Anterior cingulate cortex (tissue), 58 donors: ENCODE results near the gene EDA.
A peak's percentile ranks its signal among the peaks of the same experiment; 100 is the strongest.

Experiments
- DNase-seq, 58 donors: peaks; one replicate each; lab custom pipeline; 2025; lab: John Stamatoyannopoulos, UW

Gene EDA

DNA sequence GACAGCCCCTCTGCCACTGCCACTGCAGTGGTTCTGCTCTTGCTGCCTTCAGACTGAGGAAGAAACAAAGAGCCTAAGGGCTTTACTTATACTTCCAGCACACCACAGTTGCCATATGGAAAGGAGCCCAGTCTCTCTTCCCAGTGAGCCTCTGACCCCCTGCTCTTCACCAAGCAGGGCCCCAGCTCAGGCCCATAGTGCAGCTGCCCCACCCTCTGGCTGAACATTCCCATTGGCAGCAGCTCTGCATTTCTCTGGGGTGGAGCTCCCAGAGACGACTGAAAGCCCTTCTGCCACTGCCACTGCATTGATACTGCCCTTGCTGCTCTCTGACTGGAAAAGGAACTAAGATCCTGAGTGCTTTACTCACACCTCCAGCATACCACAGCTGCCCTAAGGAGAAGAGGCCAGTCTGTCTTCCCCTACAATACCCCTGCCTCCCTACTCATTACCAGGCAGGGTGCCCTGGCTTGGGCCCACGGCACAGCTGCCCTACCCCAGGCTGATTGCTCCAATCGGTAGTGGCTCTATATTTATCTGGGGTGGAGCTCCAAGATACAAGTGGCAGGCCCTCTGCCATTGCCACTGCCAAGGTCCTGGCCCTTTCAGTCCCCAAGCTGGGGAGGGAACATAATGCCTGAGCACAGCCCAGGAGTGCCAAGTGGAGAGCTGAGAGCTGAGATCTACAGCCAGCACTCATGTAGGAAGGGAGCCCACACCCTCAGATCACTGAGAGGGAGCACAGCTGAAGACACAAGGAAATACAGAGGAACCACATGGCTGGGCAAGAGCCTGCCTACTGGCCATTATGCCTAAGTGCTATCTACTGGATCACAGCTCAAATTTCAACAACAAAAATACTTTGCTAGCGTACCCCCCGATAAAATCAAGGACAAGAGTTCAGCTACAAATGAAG, 397.8 kb downstream of the EDA start:
- no peak for DNase-seq

DNA sequence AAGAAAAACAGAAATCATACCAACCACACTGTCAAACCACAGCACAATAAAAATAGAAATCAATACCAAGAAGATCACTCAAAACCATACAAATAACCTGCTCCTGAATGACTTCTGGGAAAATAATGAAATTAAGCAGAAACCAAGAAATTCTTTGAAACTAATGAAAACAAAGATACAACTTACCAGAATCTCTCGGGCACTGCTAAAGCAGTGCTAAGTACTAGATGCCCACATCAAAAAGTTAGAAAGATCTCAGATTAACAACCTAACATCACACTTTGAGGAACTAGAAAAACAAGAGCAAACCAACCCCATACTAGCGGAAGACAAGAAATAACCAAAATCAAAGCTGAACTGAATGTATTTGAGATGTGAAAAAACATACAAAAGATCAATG, 400.6 kb downstream of the EDA start:
- no peak for DNase-seq

DNA sequence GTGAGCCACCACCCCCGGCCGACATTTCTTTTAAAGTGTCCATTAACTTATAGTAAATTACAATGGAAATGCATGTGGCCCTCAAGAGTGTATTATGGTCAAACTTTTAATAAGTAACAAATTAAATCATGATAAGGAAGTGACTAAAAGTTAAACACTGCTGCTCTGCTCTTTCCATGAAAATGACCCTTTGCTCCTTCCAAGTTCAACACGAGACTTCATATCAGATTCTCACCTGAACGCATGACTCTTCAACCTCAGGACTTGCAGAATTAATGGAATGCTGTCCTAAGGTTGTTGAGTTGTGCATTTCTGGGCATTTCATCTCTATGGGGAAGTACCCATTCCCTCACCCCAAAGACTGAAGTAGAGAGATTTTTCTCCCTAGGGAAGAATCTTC, 406.7 kb downstream of the EDA start:
- no peak for DNase-seq

DNA sequence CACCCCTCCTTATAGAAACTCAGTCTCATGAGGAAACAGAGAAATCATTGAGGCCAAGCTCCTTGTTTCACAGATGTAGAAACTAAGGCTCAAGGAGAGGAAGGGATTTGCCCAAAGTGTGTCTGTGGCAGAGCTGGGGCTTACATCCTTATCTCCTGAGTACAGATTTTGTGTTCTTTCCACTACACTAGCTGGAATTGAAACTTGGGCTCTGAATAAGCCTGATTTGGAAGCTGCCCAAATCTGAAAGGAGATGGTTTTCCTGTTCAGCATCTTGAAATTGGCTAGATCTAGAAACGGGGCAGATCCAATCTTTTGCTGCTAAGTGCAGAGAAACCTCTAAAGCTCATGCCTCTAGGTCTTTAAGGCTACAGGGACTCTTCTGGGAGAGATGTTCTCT, 409.6 kb downstream of the EDA start:
- DNase-seq = peak in 1 of 58 donors; percentile 1

DNA sequence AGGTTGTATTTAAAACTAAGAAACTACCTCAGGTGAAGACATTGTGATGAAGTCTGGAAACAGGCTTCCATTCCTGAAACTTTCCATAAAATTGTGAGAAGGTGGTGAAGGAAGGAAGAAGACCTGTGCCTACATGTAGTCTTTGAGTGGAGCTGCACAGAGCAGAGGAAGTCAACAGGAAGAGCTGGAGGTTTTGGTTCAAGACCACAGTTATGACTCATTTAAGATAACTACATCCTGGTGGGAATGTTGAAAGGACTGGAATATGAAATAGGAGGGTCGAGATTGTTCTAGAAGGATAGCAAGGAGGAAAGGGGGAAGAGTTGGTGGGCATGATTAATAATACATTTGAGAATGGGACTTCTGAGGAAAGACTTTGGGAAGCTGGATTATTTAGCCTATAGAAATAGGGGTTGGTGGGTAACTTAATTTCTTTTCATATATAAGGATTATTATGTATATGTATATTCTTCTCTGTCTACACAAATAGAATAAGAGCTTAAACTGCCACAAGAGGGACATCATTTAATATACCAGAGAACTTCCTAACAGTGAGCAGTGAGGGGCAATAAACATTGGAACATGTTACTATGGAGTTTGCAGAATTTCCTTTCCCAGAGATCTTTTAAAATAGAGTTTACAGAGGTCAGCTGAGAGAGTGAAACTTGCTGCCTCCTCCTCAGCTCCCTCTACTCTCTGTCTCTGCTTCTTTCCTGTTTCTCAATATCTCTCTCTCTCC, 410.4 kb downstream of the EDA start:
- DNase-seq = no peak

DNA sequence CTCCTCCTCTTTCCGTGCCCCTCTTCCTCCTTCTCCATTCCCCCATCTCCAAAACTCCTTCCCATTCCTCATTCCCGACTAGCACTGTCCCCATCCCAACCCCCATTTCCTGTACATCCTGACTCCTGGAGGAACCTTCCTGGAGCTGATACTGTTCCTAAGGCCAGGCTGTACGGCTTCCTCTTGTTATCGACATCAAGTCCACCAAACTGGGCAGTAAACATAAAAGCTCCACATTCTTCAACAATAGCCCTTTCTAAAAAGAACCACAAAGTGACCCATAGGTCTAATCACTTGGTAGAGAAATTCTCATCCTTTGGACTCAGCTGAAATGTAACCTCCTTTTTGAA, 410.9 kb downstream of the EDA start:
- no peak for DNase-seq

DNA sequence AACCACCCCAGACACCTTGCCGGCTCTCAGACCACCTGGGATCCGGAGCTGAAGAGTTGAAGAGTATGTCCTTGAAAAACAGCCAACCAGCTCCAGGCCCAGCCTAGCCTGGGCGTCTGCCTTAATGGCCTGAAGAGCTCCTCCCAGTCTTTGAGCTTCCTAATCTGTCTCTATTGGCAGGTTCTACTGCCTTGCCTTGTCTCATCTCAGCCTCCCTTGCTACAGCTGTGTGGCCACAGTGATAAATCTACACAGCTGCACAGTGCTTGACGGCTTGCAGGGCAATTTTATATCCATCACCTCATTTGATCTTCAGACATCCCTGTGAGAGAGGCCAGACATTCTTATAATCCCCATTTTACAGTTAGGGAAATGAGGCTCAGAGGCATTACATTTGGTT, 413.9 kb downstream of the EDA start:
- DNase-seq = no peak

DNA sequence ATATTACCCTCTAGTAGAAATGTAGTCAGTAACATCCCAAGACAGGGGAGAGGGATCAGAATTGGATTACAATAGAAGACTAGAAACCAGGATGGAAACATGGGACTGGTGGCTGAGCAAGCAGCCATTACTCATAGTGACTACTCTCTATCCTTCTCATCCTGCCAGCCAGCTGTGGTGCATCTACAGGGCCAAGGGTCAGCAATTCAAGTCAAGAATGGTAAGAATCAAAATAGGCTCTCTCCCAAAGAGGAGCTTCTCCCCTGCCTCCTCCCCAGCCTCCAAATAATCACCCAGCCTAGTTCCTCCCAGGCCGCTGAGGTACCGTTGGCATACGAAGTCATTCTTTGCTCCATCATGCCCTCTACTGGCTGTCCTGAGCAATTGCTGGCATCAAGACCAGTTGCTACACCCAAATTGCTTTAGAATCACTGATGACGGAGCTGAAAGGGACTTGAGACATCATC, 414.4 kb downstream of the EDA start:
- DNase-seq = peak in 29 of 58 donors; percentile 0 to 32 (median 5)

DNA sequence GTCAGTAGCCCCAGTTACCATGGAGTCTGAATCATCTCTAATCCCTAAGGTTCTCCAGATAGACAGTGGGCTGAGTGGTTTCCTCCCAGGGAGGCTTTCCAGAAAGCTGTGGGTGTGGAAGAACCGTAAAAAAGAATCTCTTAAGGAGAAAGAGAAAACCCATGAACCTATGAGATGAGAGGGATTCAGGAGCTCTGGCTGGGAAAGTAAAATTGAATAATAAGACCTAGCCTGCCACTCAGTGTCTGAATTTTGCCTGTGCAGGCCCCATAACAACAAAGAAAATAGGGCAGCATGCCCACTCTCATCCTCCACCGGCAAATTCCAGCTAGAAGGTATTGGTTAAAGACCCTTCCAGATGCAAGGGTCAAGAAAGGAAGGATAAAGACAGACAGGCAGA, 416.9 kb downstream of the EDA start:
- DNase-seq = no peak

DNA sequence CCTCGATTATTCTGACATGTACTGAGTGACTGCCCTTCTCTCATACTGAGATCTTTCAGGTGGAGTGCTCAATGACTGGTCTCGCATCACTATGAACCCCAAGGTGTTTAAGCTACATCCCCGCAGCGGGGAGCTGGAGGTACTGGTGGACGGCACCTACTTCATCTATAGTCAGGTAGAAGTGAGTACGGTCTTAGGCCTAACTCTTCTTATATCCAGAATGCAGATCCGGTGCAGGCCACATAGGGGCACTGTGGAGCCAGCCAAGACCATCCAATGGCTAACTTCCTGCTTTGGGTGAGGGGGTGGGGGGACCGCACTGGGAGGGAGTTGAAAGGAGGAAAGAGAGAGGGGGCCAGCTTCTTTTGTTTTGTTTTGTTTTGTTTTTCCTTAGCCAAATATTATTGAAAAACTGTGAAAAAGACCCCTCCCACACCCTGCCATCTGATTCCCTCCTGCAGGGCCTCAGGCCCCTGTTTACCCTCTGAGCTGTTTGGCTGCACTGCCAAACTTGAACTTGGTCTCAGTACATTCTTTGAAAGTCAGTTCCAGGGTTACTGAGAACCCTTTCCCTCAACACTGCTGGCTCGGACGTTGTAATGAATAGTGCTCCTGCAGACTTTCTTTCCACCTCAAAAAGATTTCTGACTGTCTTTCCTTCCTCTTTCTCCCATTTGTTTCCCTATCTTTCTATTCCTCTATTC, 417.6 kb downstream of the EDA start:
- DNase-seq = peak in 10 of 58 donors; percentile 0 to 24 (median 4)

DNA sequence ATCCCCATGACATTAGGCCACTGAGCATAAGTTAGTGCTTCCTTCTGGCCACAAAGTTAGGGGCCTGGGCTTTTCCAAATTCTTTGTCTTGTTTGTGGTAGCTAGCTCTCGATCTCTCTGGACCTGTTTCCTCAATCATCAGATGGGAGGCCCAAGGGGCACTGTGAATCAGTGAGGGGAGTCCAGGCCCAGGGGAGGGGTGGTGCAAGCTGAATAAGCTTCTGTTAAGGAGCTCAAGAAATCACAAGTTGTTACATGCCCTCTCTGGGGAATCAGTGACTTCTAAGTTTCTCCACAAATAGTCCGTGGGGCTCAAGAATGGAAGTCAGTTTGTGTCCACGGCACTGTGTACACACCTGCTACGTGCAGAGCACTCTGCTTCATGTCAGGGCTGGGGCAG, 418.7 kb downstream of the EDA start:
- DNase-seq = no peak

DNA sequence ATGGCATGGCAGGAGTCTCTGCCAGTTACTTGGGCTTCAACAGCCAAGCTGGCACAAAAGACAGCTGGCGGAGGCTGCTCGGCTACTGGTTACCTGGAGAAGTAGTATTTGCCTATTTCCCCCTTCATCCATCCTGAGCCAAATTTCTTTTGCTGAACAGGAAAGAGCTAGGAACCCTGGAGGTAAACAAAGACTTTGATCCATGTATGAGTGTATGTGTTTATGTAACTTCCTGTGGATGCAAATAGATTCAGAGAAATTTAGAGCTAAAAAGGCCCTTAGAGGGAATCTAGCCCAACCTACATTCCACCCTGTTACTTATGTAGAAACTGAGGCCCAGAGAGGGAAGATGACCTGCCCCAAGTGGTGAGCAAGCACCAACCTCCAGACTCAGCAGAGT, 422.6 kb downstream of the EDA start:
- no peak for DNase-seq

DNA sequence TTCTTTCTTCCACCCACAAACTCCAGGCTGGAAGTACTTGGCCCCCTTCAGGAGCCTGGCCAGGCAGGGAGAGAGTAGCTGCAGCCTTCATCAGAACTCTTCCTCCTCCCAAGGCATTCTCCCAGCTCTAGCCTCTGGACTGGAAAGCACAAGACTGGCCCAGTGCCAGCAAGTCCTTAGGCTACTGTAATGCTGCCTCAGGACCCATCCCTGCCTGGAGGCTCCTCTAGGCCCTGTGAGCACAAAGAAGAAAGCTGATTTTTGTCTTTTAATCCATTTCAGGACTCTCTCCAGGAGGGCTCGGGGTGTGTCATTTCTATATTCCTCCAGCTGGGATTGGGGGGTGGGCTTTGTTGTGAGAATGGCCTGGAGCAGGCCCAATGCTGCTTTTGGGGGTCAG, 423.0 kb downstream of the EDA start:
- no peak for DNase-seq

DNA sequence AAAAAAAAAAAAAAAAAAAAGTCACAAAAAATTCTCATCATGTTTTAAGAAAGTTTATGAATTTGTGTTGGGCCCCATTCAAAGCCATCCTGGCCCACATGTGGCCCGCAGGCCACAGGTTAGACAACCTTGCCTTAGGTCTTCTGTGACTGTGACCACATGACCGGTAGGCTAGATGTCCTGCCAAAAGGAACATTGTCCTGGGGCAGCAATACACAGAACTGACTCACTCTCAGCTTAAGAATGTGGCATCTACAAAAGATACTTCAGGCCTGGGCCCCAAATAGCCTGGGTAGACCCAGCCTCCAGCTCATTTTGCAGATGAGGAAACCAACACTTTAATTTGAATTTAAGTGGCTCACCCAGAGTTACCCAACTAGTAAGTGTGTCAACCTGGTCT, 423.8 kb downstream of the EDA start:
- no peak for DNase-seq

DNA sequence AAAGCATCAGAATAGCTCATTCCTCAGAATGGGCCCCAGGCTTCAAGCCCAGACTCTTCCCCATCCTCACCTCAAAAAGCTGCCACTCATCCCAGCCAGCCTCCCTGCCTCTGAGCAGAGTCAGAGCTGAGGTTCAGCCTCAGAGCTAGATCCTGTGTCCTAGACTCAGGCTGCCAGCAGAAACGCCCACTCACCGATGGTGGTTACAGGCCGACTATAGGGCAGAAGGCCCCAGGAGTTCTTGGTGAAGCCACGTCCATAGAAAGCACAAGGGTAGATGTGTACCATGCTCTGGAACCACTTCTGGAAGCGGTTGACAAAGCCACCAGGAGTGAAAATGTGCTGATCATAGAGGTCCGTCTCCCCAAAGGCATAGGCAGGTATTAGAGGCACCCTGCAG, 426.1 kb downstream of the EDA start:
- DNase-seq = no peak

DNA sequence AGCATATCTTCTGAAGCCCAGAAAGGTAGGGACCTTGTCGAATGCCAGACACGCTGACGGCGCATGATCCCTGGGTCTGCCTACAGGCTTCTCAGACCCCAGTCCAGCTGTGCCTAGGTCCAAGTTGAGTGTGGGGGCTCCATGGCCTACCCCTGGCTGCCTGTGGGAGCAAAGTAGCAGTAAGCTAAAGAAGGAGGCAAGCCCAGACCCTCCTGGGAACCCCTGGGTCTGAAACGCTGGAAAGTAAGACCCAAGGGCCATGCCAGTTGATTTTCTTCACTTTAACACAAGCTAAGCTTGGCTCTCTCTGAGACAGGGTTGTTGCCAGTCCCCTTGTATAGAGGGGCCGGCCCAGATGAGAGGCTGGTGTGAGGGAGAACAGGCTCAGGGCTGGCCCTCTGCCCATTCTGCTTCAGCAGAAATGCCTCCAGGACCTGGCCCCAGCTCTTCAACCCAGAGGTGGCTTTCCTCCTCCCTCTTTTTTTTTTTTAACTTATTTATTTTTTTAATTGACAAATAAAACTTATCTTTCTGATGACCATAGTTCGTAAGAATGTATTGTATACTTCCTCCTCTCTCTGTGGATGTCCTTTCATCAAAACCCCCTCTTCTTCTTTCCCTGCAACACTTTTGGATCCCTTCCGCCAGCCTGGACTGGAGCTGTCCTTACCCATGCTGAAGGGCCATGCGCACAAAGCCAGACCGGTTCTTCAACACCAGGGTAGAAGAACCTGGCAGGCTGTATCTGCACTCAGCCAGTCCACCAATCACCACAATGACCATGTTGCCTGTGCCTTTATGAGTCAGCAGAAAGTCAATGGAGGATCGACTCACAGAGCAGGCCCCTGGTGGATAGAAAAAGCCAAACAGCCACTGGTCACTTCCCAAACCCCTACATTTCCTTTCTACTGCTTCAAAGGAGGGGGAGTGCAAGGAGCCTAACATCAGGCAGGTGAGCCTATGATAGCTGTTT, 426.8 kb downstream of the EDA start:
- DNase-seq = no peak

DNA sequence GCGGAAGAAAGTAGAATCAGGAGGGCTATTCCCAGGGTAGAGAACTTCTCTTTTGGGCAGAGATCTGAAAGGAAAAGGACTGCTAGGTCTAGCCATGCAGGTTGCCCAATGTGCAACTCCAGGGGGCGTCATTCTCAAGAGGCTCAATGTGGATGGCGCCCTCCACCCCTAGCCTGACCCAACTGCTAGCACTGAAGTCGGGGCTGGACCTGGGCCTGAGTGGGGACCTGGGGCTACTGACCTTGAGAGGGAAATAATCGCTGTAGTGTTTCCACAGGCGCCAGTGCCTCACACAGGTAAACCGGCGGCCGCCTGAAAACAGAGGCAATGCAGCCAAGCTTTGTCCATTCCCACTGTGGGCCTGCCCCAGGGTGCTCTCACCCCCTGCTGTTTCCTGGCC, 427.8 kb downstream of the EDA start:
- DNase-seq = no peak

DNA sequence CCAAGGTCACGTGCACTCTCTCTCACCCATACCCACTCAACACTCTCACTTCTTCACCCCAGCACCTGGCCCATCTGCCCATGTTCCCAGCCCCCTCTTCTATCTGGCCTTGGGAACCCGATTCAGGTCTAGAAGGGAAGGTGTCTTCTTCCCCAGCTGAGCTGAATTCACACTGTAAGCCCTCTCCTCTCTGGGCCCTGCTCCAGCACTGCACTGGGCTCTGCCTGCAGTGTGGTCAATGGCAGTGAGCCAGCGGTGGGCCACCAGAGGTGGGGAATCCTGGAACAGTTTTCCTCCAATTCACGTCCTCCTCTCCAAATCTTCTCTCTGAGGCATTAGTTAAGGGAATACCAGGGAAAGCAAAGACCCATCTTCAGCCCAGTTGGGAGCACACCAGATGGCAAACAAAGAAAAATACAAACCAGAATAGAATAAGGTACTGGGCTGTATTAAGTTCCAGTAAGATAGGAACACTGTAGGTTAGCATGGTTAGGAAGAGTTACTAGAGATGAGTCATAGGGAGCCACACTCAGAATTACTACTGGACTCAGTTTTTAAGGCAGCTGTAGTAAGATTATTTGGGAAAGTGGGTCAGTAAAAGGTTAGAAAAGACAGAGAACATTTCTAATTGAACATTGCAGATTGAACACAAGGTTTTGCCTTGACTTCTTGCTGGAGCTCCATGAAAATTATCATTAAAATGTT, 428.8 kb downstream of the EDA start:
- no peak for DNase-seq

DNA sequence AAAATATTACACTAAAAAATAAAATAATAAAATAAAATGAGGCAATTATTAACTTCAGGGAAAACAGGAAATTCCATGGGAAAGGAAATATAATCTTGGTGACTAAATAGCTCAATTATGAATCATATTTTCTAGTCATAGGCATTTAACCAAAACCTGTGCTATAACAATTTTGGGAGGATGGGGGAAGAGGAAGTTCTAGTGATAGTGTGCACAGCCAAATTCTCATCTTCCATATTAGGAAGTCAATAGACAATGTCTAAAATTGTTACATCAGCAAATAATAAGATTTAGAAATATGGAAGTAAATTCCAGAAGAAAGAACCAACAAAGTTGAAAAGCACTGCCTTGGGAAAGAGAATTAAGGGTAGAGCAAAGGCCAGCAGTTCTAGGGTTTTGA, 431.1 kb downstream of the EDA start:
- DNase-seq = no peak
